Hindlimb muscle (tissue), 1 donor: ENCODE results near the gene AGRN. TPM values are rescaled to one million over a fixed set of nuclear protein-coding genes. Genes with fewer than 3 reads are reported as not detected.
"Not testable (repeated sequence)": the region's sequence is repeated elsewhere in the genome, so short reads cannot be mapped to it uniquely, and the experiment has no call there.

Experiments used
- DNase-seq: peaks from one replicate; pipeline ENCODE4 v3.0.0-alpha.2; 2013
- polyA plus RNA-seq: library from polyadenylated mRNA; unstranded; fragments of 120-200 nt; gene quantifications from one replicate; pipeline ENCODE4 v1.2.1, GENCODE V29; 2013; ENCODE audit not compliant: insufficient read length

The AGRN gene
- polyA plus RNA-seq, 1 donor = 51.3 TPM

DNA sequence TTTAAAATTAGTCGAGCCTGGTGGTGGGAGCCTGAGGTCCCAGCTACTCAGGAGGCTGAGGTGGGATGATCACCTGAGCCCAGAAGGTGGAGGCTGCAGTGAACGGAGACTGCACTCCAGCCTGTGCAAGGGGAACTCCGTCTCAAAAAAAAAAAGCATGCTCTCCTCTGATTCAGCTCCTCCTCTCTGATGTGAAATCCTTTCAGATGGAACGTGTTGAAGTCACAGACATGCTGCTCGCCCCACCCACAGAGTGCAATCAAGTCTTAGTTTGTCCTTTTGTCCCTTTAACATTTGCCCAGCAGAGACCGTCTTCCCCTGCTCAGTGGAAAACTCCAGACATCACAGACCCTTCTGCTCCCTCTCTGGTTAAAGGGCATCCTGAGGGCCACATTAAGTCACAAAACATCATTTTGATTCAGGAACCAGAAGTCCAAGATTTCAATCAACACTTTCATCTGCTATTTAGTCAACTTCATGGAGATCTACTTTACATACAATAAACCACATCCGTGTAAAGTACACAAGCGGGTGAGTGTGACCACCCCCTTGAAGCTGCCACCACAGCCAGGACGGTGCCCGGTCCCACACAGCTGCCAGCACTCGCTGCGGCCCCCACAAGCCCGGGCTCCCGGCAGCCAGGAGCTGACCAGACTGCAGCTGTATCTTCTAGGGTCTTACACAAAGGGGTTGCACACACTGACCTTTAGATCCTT lies 73.1 kb downstream of the AGRN start:
- DNase-seq = no peak

GRCh38 chr1:1093610-1093943 lies 73.7 kb downstream of the AGRN start:
- DNase-seq = no peak

DNA sequence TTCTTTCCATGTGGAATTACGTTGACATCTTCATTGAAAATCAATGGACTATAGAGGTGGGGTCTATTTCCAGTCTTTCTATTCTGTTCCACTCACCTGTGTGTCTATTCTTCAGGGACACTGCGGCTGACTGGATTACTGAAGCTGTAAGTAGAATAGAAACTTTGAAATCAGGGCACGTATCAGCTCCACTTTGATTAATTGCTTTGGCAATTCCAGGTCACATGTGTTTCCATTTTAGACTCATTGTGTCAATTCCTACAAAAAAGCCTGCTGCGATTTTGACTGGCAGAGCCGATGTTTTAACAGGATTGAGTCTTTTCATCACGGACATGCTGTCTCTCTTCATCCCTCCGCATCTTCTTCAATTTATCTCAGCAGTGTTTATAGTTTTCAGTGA lies 75.1 kb downstream of the AGRN start:
- no peak for DNase-seq

DNA sequence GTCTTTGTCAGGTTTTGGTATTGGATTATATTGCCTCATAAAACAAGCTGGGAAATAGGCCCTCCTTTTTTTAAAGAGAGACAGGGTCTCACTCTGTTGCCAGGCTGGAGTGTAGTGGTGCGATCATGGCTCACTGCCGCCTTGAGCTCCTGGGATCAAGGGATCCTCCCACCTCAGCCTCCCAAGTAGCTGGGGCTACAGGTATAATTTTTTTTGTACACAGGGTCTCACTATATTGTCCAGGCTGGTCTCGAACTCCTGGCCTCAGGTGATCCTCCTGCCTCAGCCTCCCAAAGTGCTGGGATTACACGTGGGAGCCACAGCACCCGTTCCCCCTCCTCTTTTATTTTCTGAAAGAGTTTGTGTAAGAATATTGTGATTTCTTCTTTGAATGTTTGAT lies 76.2 kb downstream of the AGRN start:
- DNase-seq = not testable (repeated sequence)

GRCh38 chr1:1098681-1099421 lies 78.9 kb downstream of the AGRN start:
- no peak for DNase-seq

DNA sequence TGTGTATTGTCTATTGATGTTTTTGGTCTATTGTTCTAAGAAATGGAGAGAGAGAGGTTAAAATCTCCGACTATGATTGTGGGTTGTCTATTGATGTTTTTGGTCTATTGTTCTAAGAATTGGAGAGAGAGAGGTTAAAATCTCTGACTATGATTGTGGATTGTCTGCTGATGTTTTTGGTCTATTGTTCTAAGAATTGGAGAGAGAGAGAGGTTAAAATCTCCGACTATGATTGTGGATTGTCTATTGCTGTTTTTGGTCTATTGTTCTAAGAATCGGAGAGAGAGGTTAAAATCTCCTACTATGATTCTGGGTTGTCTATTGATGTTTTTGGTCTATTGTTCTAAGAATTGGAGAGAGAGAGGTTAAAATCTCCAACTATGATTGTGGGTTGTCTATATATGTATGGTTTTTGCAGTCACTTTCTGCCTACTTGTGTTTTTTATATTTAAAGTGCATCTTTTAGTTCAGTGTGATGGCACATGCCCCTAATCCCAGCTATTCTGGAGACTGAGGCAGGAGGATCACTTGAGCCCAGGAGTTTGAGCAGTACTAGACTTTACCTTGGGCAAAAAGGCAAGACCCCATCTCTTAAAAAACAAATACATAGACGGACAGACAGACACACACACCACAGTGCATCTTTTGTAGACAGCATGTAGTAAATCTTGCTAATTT lies 79.7 kb downstream of the AGRN start:
- DNase-seq = no peak

- DNase-seq = no peak
Observed at GRCh38 chr1:1100296-1100695, 80.4 kb downstream of the AGRN start.

GRCh38 chr1:1101503-1101902 lies 81.6 kb downstream of the AGRN start:
- no peak for DNase-seq

- DNase-seq = not testable (repeated sequence)
Observed at GRCh38 chr1:1104152-1104551, 84.2 kb downstream of the AGRN start.

Other genes starting within 250 kb of the AGRN start
- gene SAMD11, start 96.2 kb upstream of the AGRN start, polyA plus RNA-seq = 2.7 TPM
- gene NOC2L, start 60.9 kb upstream of the AGRN start, polyA plus RNA-seq = 48.2 TPM
- gene KLHL17, start 59.5 kb upstream of the AGRN start, polyA plus RNA-seq = 6.0 TPM
- gene PLEKHN1, start 53.6 kb upstream of the AGRN start, polyA plus RNA-seq = 0.13 TPM
- 2.1 TPM for gene PERM1, start 38.0 kb upstream of the AGRN start, polyA plus RNA-seq
- gene HES4, start 20.0 kb upstream of the AGRN start, polyA plus RNA-seq = 24.1 TPM
- 8.9 TPM for gene ISG15, start 6.6 kb upstream of the AGRN start, polyA plus RNA-seq
- 0.31 TPM for gene RNF223, start 54.2 kb downstream of the AGRN start, polyA plus RNA-seq
- 7.8 TPM for gene C1orf159, start 96.0 kb downstream of the AGRN start, polyA plus RNA-seq
- 0.25 TPM for gene TTLL10, start 153.8 kb downstream of the AGRN start, polyA plus RNA-seq
- 4.1 TPM for gene TNFRSF18, start 186.5 kb downstream of the AGRN start, polyA plus RNA-seq
- gene TNFRSF4, start 194.0 kb downstream of the AGRN start, polyA plus RNA-seq = 3.2 TPM
- gene SDF4, start 211.9 kb downstream of the AGRN start, polyA plus RNA-seq = 92.9 TPM
- 20.0 TPM for gene B3GALT6, start 212.1 kb downstream of the AGRN start, polyA plus RNA-seq
- 3.6 TPM for gene C1QTNF12, start 226.6 kb downstream of the AGRN start, polyA plus RNA-seq